ENCODE measurements around the gene HSPG2.

Gene HSPG2

DNA sequence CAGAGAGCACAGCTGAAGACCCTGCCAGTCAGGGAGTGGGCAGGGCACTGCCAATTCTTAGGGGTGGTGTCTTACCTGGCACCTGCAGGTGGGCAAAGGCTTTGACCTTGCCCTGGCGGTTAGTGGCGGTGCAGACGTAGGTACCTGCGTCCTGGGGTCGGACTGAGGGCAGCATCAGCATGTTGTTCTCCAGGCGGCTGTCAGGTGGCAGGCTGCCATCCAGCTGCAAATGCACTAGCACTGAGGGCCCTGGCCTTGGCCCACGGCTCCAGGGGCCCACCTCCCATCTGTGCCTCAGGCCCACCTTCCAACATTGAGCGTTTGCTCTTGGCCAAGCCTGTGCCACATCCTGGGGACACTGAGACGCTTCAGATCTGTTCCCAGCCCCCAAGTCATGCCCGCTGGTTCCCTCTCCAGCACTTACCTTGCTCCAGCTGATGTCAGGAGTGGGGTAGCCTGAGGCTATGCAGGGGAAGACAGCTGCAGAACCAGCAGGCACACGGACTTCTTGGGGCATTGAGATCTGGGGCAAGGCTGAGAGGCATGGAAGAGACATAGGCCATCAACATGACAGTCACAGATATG, 103.6 kb downstream of the HSPG2 start:
- Histone ChIP-seq H3K27me3 (replicated peaks) (no peaks in the 10 kb centered on the region), H3K27ac (no peak overlapping the region), H3K36me3 (replicated peaks) (peaks cover 78% of the 10 kb centered on the region), H3K4me3 (ENCODE audit: low read depth, low read length) (no peak overlapping the region)
- in situ Hi-C loops (cut with HindIII; ENCODE audit: low pct_ligation_motif_present, low sequenced_read_pairs): no loop called here
- no peak for DNase-seq
- TF ChIP-seq, protein P1, sequence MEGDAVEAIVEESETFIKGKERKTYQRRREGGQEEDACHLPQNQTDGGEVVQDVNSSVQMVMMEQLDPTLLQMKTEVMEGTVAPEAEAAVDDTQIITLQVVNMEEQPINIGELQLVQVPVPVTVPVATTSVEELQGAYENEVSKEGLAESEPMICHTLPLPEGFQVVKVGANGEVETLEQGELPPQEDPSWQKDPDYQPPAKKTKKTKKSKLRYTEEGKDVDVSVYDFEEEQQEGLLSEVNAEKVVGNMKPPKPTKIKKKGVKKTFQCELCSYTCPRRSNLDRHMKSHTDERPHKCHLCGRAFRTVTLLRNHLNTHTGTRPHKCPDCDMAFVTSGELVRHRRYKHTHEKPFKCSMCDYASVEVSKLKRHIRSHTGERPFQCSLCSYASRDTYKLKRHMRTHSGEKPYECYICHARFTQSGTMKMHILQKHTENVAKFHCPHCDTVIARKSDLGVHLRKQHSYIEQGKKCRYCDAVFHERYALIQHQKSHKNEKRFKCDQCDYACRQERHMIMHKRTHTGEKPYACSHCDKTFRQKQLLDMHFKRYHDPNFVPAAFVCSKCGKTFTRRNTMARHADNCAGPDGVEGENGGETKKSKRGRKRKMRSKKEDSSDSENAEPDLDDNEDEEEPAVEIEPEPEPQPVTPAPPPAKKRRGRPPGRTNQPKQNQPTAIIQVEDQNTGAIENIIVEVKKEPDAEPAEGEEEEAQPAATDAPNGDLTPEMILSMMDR (IDR thresholded peaks at IDR 0.05; ENCODE audit: low read depth, low read length, missing control alignments): no peak

DNA sequence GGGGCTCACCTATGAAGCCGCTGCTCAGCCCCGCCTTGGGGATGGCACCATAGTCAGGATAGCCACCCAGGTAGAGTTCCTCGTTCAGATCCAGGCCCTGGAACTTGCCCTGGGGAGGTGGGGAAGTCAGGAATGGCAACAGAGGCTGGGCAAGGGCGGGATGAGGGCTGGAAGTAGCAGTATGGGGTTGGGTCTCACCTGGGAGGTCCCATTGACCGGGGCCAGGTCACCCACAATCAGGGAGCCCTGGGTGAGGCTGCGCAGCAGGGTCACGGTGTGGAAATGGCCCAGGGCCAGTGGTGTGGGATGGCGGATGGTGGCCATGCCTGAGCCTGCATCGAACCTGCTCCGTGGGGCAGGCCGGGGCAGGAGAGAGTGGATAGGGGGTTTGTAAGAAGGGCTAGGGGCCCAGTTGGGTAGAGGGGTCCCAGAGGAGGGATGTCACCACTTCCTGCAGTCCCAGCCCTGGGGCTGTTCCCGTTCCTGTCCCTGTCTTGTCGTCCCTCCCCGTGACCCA, 105.6 kb downstream of the HSPG2 start:
- in situ Hi-C loops (cut with HindIII; ENCODE audit: low pct_ligation_motif_present, low sequenced_read_pairs): no loop called here
- TF ChIP-seq, protein P1 (IDR thresholded peaks at IDR 0.05; ENCODE audit: low read depth, low read length, missing control alignments): no peak
- Histone ChIP-seq H3K27me3 (replicated peaks) (no peaks in the 10 kb centered on the region), H3K27ac (no peak overlapping the region), H3K36me3 (replicated peaks) (peaks cover 83% of the 10 kb centered on the region), H3K4me3 (ENCODE audit: low read depth, low read length) (no peak overlapping the region)
- DNase-seq: no peak

DNA sequence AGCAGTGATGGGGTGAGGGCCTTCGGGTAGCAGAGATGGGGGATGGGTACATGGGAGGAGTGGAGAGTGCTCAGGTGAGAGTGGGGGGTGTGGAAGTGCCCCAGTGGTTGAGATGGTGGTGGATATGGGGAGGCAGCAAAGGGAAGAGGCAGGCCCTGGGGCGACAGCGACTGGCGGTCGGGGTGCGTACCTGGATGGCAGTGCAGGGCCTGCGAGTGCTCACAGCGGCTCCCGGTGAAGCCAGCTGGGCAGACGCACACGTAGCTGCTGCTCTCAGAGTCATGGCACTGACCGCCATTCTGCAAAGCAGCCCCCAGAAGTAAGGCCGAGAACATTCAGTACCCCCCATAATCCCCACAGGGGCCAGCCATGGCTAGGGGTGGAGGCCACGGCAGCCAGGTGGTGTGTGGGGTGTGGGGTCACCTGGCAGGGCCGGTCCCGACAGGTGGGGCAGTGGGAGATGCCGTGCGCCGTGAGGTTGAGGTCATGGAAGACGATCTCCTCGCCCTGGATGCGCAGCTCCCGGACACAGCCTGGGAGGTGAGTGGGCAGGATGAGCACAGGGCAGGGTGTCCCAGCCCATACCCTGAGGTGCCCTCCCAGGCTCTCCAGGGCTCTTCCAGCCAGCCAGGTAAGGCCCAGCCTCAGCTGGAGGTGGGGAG, 106.2 kb downstream of the HSPG2 start:
- no peak for DNase-seq
- Histone ChIP-seq H3K27me3 (replicated peaks) (no peaks in the 10 kb centered on the region), H3K27ac (no peak overlapping the region), H3K36me3 (replicated peaks) (peaks cover 78% of the 10 kb centered on the region), H3K4me3 (ENCODE audit: low read depth, low read length) (no peak overlapping the region)
- in situ Hi-C loops (cut with HindIII; ENCODE audit: low pct_ligation_motif_present, low sequenced_read_pairs): no loop called here
- TF ChIP-seq, protein P1 (IDR thresholded peaks at IDR 0.05; ENCODE audit: low read depth, low read length, missing control alignments): no peak

DNA sequence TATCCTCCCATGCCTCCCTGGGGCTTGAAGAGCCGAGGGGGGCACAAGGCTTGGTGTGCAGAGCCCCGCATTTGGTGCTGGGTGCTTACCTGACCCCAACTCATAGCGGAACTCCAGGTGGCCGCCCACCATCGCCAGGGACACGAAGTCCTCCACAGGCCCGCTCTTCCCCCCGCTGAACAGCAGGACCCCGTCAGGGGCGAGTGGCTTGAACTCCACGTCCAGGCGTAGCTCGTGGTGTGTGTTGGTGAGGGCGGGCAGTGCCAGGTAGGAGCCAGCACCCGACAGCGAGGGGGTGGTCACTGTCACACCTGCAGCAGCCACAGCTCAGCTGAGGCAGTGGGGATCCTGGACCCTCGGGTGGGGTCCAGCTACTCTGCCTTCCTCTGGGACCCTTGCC, 107.8 kb downstream of the HSPG2 start:
- in situ Hi-C loops (cut with HindIII; ENCODE audit: low pct_ligation_motif_present, low sequenced_read_pairs): no loop called here

DNA sequence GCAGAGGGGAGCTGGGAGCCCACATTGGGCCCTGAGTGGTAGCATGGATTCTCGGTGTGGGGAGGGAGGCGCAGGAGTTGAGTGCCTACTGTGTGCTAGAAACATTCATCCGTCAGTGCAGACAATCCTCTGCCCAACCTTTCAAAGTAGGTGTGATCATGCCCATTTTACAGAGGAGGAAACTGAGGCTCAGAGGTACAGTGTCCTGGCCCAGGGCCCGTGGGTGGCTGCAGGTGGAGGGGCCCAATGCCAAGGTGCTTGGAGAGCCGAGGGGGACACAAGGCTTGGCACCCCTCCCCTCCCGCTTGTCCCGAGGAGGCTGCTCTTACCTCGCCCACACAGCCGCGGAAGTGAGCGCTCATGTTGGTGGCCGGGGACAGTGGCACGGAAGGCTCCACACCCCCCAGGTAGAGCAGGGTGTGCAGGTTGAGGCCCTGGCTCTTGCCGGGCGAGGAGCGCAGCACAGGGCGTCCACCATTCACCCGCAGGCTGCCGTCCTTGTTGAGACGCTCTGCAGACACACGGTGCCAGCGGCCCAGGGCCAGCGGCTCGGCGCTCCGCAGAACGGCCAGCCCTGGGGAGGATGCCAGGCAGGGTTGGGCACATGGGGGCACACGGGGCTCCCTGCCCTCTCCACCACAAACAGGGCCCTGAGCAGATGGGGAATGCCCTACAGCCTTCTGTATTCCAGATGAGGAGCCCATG, 108.5 kb downstream of the HSPG2 start:
- in situ Hi-C loops (cut with HindIII; ENCODE audit: low pct_ligation_motif_present, low sequenced_read_pairs): no loop called here
- peaks cover 72% of the 10 kb centered on the region for H3K36me3 ChIP-seq (replicated peaks)

More for the DNA sequence above, 107.8 kb downstream of the HSPG2 start:
- Histone ChIP-seq H3K36me3 (replicated peaks) (peaks cover 72% of the 10 kb centered on the region), H3K27ac (no peak overlapping the region), H3K4me3 (ENCODE audit: low read depth, low read length) (no peak overlapping the region), H3K27me3 (replicated peaks) (no peaks in the 10 kb centered on the region)
- DNase-seq: no peak
- TF ChIP-seq, protein P1 (IDR thresholded peaks at IDR 0.05; ENCODE audit: low read depth, low read length, missing control alignments): no peak

More for the DNA sequence above, 108.5 kb downstream of the HSPG2 start:
- TF ChIP-seq, protein P1 (IDR thresholded peaks at IDR 0.05; ENCODE audit: low read depth, low read length, missing control alignments): no peak
- DNase-seq: no peak
- no peak overlapping the region for H3K4me3 ChIP-seq (ENCODE audit: low read depth, low read length)
- H3K27me3 ChIP-seq (replicated peaks): no peaks in the 10 kb centered on the region
- no peak overlapping the region for H3K27ac ChIP-seq
